Measurements from ENCODE around the gene SEC23IP.

The SEC23IP gene

DNA sequence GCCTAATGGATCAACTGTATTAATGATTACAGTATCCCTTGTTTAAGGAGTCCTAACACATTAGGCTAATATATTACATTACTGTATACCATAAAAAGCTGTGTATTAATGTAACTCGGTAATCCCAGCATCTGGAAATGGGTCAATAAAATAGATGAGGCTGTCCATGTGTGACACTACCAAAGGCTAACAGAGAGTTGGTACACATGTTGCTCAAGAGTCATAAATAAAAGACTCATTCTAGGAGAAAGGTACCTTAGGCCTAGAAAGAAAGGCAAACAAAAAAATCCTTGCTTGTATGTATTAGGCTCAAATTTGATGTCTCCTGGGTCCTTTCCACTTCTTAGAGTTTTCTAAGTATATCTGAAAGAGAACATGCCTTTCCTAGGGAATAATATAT lies 34.5 kb upstream of the SEC23IP start:
- TF ChIP-seq, protein P1, sequence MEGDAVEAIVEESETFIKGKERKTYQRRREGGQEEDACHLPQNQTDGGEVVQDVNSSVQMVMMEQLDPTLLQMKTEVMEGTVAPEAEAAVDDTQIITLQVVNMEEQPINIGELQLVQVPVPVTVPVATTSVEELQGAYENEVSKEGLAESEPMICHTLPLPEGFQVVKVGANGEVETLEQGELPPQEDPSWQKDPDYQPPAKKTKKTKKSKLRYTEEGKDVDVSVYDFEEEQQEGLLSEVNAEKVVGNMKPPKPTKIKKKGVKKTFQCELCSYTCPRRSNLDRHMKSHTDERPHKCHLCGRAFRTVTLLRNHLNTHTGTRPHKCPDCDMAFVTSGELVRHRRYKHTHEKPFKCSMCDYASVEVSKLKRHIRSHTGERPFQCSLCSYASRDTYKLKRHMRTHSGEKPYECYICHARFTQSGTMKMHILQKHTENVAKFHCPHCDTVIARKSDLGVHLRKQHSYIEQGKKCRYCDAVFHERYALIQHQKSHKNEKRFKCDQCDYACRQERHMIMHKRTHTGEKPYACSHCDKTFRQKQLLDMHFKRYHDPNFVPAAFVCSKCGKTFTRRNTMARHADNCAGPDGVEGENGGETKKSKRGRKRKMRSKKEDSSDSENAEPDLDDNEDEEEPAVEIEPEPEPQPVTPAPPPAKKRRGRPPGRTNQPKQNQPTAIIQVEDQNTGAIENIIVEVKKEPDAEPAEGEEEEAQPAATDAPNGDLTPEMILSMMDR (IDR thresholded peaks at IDR 0.05) = no peak

DNA sequence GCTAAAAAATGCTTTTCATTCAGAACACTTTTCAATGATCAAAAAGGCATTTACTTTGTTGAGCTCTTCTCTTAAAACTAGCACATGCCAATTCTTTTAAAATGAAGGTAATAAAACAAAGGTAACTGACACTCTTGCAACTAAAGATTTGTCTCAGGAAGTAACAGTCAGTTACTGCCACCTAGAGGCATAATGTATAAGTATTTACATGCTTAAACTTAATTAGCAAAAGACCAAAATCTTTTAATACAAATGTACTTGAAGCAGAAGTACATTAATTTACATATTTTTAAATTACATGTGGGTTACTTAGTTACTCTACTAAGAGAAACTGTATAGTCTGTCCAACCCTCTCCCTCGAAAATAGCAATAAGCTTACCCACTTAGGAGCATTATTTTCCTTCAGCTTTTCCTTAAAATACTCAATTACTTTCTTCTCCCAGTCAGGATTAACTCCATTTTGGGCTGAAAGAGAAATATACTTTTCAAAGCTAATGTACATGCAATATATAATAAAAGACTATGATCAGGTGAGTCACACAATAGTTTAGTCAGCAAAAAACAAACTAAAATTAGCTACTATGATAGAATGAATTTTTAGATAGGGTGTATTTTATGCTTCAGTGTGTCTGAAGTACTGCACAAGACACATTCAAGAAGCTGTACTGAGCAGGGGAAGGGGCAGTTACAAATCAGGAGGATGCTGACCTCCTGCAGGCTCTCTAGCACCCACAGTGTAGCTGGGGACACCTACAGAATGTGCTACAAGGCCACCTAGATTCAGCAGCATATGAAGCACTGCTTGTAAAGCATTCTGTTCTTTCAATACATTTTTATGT lies 32.9 kb upstream of the SEC23IP start:
- TF ChIP-seq, protein P1 (IDR thresholded peaks at IDR 0.05) = peak; percentile 66

DNA sequence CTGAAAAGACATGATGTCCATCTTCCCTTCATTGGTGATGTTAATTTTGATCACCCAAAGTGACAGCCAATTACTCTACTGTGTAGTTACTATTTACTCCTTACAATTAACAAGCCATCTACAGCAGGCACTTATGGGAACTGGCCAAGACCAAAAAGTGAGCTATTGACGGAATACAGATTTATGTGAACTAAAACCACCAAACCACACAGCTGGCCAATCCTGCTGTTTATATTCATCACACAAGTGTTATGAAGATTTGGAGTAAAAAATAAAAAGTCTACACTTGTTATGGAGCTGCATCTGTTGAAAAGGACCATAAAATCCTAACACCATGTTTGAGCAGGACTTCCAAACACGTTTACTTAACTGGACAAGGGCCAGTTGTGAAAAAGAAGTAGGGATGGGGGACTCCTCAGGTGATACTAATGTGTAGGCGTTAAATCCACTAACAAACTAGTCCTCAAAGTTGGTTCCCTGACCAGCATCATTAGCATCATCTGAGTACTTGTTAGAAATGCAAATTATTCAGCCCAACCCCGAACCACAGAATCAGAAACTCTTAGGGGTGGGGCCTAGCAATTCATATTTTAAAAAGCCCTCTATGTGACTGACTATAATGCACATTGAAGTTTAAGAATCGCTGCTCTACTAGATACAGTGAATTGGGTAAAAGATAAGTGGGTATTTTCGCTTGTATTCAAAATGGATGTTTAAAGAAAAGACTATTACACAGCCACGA lies 31.5 kb upstream of the SEC23IP start:
- TF ChIP-seq, protein P1 (IDR thresholded peaks at IDR 0.05) = no peak

DNA sequence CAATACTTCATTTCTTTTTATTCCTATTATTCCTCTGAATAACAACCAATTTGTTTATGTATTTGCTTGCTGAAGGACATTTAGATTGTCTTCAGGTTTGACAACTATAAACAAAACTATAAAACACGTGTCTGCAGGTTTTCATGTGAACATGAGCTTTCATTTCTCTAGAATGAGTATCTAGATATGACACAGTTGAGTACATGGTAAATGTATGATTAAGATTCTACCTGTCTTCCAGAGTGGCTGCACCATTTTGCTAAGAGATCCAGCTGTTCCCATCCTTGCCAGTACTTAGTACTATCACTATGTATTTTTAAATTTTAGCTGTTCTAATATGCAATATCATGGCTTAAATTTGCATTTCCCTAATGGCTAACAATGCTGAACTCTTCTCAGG lies 30.0 kb upstream of the SEC23IP start:
- TF ChIP-seq, protein P1 (IDR thresholded peaks at IDR 0.05) = no peak

DNA sequence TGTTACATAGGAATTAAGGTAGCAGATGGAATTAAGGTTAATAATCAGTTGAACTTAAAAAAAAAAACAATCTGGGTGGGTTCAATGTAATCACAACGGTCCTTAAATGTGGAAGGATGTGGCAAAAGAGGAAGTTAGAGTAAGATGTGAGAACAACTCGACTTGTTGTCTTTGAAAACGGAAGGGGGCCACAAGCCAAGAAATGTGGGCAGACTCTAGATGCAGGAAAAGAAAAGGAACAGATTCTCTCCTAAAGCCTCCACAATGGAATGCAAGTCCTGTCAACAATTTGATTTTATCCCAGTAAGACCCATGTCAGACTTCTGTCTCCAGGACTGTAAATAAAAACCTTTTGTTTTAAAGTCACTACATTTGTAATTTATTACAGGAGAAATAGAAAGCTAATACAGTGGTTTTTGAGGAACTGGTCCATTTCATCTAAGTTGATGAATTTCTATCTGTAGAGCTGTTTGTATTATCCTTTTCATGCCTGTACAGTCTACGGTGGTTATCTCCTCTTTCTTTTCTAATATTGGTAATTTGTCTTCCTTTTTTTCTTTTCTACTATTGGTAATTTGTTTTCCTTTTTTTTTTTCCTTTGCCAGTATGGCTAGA lies 28.5 kb upstream of the SEC23IP start:
- TF ChIP-seq, protein P1 (IDR thresholded peaks at IDR 0.05) = no peak

DNA sequence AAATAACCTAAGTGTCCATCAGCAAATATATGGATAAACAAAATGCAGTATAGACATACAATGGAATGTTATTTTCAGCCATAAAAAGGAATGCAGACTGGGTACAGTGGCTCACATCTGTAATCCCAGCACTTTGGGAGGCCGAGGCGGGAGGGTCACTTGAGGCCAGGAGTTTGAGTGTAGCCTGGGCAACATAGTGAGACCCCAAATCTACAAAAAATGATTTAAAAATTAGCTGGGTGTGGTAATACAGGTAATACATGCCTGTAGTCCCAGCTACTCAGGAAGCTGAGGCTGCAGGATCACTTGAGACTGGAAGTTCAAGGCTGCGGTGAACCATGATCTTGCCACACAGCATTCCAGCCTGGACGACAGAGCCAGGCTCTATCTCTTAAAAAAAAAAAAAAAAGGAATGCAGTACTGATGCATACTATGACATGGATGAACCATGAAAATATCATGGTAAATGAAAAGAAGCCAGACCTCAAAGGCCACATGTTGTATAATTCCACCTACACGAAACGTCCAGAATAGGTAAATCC lies 26.8 kb upstream of the SEC23IP start:
- TF ChIP-seq, protein P1 (IDR thresholded peaks at IDR 0.05) = no peak

DNA sequence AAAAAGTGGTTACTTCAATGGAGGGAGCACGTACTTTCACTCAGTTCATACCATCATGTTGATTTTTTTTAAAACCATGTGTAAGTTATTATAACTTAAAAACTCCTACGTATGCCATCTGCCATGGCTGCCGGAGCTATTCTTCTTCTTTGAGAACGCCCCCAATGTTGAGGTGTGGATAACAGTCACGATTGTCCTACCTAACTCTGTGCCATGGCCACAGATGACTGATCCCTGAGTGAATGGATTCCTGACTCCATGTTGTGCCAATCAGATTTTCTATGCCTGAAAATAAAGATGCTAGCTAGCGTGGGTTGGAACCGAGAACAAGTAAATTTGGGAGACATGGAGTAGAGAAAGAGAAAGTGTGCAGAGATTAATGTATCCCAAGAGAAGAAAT lies 25.2 kb upstream of the SEC23IP start:
- TF ChIP-seq, protein P1 (IDR thresholded peaks at IDR 0.05) = no peak

All from LNCAP (cell line).